ENCODE data around the gene C7orf57.
"Not testable (repeated sequence)": the region's sequence is repeated elsewhere in the genome, so short reads cannot be mapped to it uniquely, and the experiment has no call there.

C7orf57 gene

DNA sequence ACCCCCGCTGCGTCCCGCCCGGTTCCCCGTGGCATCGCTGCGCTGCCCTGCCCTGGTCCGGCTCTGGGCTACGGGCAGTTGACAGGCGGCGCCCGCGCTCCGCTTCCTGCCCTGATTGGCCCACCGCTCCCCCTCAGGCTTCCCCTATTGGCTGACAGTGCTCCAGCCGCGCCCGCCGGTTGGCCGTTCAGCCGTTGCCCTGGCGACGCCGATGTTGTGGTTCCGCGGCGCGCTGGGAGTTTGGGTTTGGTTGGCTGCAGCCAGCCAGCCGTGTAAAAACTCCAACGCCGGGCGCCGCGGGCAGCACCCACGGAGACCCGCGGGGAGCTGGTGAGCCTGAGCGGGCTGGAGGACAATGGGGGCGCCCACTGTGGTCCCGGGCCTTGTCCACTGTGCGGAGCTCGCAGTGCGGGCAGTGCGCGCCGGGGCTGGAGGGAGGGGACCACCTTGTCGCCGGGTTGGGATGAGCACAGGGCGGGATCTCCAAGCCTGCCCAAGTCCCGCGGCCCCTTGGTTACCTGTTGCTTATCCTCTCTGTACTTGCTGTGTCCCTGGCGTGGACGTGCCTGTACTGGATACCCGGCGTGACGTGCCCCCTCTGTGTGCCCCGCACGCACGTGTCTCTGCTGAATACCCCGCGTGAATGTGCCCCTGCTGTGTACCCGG, at the start of gene C7orf57:
Gene C7orf57, plus strand, starts transcription at position 243 of the 666 bp plus-strand sequence. CDS start 766 bp downstream, outside the sequence.
- DNase-seq = peak; percentile 66 to 82

DNA sequence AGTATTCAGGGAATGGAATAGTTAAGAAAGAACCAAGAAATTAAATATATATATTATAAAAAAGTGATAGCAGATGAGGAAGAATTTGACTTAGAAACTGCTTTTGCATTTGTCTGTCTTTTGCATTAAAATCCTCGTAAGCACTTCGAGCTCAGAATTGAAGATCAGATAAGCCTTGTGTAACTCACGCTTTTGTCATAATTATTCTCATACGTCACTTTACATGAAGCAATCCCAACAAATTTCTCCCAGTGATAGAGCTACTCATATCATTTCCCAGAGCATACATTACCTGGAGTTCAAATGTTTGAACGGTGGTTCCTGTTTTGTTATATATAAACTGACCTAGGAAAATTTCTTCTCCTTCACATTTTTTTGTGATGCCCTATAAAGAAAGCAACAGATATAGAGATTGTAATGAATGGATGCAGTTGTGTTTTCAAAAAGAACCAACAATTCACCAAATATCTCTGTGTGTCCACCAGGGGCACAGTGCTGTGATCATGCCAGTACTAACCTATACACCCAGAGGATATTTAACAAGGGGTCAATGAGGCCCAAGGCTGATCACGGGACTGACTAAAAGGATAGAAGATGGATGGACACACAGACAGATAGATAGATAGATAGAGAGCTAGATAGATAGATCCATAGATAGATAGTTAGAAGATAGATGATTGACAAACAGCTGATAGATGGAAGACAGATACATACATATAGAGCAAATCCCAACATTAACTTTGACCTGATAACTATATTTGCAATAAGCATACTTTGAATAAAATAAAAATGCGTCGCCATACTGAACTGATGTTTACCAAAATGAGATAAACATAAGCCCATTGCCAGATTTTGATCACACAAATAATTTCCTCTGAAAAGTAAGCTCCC, 46.6 kb upstream of the C7orf57 start:
- no peak for DNase-seq

- not testable (repeated sequence) for DNase-seq
These were observed 45.5 kb upstream of the C7orf57 start for GRCh38 chr7:47989607-47990400.

DNA sequence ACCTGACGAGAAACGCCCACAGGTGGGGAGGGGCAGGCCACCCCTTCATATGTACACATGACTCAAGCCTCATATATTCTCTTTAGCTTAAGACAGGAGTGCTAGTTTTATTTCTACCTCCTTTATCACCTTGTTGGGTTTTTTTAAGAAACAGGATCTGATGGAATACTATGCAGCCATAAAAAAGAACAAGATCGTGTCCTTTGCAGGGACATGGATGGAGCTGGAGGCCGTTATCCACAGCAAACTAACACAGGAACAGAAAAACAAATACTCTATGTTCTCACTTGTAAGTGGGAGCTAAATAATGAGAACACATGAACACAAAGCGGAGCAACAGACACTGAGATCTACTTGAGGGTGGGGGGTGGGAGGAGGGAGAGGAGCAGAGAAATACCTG, 44.8 kb upstream of the C7orf57 start:
- DNase-seq = no peak

DNA sequence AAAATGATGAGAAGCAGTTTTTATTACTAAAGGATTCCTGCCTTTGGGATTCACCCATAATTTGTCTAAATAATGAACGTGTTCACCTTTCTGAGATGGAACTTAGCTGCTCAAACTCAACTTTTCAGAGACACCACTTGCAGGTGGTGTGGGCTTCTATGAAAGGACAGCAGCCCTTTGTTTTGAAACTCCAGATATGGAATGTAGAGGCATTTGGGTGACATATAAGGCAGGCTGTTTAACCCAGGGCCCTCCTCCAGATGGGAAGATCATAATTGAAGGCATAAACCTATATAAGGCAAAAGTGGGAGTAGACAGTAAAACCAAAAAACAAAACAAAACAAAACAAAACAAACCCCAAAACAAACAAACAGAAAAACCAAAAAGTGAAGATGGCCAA, 44.1 kb upstream of the C7orf57 start:
- no peak for DNase-seq

DNA sequence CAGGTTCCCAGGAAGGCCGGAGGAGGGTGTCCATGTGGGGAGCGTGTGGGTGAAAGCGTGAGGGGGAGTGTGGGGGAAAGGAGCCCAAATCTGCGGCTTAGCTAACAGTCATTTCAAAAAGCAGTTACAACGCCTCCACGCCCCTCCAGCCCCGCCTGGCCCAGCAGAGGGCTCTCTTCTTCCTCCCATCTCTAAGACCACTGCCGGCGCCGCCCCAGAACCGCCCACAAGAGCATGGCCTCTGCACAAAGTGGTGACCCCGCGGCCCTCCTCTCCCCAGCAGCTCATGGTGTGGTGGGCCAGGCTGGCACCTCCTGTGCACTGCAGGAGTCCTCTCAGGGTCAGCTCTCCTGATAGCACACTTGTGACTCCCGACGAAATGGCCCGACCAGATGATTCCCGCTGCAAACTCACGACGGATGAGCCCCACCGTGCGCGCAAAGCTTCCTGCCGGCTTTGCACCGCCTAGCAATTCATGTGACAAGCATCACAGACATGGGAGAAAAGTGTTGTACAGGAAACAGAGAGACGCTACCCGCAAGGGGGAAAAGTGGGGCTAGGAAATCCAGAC, 43.5 kb upstream of the C7orf57 start:
- DNase-seq = peak; percentile 80 to 85

DNA sequence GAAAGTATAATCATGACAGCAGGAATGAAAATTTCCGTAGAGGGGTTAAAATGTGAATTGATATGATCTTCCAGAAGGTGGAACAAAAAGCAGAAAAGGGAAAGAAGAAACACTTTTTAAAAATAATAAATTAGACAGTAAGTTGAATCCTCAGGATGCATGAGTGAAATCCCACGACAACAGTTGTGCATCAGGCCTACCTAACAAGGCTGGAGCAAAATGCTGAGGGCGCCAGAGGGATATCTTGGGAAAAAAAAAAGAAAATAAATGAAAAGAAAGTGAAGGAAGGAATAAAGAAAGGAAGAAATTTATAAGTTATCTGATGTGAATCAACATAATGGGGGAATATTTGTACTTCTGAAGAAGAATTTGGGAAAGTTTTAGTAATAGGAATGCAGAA, 42.9 kb upstream of the C7orf57 start:
- DNase-seq = no peak

DNA sequence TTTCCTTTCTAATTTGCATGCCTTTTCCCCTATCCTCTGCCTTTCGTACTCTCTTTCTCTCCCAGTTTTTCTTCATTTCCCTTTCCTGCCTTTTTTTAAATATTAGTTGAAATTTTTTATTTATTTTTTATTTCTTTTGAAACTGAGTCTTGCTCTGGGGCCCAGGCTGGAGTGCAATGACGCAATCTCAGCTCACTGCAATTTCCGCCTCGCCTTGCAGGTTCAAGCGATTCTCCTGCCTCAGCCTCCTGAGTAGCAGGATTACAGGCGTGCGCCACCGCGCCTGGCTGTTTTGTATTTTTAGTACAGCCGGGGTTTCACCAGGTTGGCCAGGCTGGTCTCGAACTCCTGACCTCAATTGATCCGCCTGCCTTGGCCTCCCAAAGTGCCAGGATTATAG, 35.9 kb upstream of the C7orf57 start:
- DNase-seq = peak in 1 of 2 experiments; percentile 0

DNA sequence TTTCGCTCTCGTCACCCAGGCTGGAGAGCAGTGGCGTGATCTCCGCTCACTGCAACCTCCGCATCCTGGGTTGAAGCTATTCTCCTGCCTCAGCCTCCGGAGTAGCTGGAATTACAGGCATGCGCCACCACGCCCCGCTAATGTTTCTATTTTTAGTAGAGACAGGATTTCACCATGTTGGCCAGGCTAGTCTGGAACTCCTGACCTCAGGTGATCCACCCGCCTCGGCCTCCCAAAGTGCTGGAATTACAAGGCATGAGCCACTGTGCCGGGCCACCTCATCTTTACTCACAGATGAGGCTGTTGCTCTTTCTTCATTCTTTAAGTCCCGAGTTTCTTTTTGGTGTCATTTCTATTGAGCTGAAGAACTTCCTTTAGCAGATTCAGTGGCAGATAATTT, 35.2 kb upstream of the C7orf57 start:
- DNase-seq = not testable (repeated sequence)

DNA sequence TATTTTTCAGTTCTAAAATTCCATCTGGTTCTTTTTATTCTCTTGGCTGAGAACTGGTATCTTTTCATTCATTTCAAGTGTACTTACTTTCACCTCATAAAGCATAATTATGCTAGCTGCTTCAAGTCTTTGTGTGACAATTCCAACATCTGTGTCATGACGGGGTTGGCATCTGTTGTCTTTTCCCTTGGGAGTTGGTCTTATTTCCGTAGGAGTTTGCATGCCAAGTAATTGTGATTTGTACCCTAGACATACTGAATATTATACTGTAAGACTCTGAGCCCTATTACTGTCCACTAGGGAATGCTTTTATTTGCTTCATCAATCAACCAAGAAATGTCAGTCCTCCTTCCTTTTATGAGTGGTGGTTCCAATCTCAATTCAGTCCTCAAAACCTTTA, 31.3 kb upstream of the C7orf57 start:
- DNase-seq = no peak

GRCh38 chr7:48004638-48005037, 30.7 kb upstream of the C7orf57 start:
- no peak for DNase-seq

DNA sequence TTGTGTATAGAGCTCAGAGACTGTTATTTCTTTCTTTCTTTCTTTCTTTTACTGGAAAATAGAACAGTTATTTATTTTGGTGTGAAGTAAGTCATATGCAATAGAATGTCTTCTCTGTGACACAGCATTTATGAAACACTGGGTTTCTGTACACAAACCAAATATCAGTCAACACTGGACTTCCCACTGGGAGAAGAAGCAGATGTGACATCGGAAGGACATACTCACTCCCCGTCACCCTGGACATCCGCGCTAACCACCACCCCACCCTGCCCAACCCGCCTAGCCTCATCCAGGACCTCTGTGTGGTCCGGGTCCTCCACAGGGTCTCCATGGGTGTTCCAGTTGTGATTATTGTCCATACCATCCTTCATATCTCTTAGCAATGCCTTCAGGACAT, 28.5 kb upstream of the C7orf57 start:
- DNase-seq = no peak

DNA sequence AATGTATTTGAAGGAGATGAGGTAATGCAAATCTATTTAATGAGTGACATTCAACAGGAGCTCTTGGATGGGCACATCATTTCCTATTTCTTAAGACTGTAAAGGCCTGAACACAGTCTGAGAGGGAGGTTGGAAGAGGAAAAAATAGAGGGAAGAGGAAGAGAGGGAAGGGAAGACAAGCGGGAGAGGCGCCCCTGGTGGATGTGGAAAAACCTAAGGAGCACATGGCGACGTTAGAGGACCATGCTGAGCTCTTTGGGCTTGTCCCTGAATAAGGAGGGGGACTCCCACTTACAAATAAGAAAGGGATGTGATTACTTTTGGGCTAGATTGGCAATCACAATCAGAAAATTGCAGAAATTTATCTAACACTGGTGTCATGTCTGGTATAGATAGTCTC, 26.1 kb upstream of the C7orf57 start:
- DNase-seq = no peak

DNA sequence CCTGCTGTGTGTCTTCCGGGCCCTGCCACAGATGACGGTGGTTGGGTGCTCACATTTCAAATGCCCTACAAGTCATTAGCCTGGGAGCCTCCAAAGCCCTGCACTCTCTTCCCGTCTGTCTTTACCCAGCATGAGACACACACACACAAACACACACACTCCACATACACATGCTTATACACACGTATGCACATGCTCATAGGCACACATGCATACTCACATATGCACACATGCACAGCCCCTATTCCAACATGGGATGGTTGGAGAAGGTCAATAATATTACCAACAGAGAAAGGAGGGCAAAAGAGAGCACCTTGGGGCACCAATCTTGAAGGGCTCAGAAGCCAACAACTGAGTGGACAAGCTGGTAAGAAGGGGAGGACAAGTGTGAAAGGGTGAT, 25.4 kb upstream of the C7orf57 start:
- no peak for DNase-seq

GRCh38 chr7:48011323-48011722, 24.0 kb upstream of the C7orf57 start:
- DNase-seq = no peak

DNA sequence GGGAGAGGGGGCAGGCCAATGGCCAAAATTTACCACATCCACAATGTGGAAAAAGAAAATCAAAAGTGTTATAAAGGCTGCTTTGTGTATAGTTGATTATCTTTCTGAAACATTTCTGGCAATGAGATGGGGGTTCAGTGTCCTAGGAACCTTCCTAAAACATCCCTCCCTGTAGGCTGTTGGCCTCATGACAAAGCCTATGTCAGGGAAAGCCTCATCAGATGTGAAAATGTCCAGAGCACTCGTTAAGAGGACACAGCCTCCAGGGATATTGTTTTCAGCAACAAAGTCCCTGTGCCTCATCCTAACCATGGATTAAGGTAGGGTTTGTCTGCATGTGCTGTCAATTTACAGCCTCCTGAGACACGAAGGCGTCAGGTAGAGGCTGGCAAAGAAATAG, 23.4 kb upstream of the C7orf57 start:
- DNase-seq = no peak

GRCh38 chr7:48016641-48017040, 18.7 kb upstream of the C7orf57 start:
- DNase-seq = no peak

DNA sequence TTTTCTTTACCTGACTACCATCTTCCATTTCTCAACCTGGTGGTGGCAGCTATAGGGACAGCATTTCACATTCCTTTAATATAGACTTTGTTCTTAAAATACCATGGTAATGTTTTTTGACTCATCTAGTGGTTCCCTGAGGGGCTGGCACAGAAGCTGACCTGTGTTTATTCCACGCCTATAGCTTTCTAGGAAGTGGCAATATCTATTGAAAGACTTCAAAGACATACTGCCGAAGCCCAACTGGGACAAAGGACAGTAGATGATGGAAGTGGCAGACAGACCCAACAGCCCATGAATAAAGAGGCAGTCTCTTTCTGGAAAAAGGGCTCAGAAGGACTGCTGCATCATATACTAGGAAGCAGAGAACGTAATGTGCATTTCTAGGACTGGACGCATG, 17.7 kb upstream of the C7orf57 start:
- no peak for DNase-seq

DNA sequence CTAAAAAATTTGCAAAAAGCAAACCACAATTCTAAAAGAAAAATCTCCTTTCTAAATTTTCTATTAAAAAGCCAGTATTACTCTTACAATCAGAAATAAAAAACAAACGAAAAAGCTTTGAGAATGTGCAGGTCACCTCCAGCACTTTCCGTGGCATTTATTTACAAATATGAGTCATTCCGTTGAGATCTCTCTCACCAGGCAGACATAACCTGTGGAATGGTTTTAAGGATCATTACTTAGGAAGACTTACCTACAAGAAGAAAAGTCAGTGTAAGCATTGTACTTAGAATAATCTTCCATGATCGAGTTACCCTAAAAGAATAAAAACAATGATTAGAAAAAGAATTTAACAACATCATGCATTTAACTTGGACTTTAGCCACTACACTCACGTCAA, 9.7 kb upstream of the C7orf57 start:
- no peak for DNase-seq

DNA sequence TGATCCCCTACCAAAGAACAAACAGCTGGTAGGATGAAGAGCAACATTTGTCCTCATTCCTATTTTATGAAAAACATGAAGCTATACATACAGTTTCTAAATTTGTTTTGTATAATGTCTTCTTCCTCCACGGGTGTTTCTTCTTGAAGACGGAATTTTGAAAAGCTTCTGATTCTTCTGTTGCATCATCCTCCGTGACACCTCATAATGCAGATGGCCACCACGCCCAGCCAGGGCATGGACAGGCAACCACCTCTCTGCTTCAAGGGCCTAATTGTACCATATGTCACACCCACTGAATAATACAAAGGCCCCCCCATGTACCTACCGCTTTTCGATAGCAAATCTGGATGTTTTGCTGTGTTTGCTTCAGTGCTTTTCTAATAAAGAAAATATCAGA, 6.4 kb upstream of the C7orf57 start, which contains the start of gene SUN3:
Gene SUN3, minus strand, starts transcription at position 170 of the 400 bp plus-strand sequence. Its CDS starts 169 bp downstream, at position 1.
- no peak for DNase-seq

GRCh38 chr7:48031111-48031510, 4.2 kb upstream of the C7orf57 start:
- no peak for DNase-seq

GRCh38 chr7:48033922-48034321, 1.4 kb upstream of the C7orf57 start:
- no peak for DNase-seq

GRCh38 chr7:48035967-48036478, 680 bp downstream of the C7orf57 start:
- DNase-seq = no peak
